ENCODE data around the gene ATG10.

GRCh38 chr5:82154776-82155175, 183.0 kb downstream of the ATG10 start:
- TF ChIP-seq RAD21 (IDR thresholded peaks at IDR 0.05; ENCODE audit: low read depth) (no peak), NFIC (IDR thresholded peaks at IDR 0.05) (no peak)
